ENCODE data around the gene PCDHA3. TPM values are rescaled to one million over a fixed set of nuclear protein-coding genes. Genes with fewer than 3 reads are reported as not detected.
"Not testable (repeated sequence)": the region's sequence is repeated elsewhere in the genome, so short reads cannot be mapped to it uniquely, and the experiment has no call there.

Gene PCDHA3
- total RNA-seq, 1 experiment from 2014 or later = not detected

- H4K20me1 ChIP-seq (ENCODE audit: control insufficient read depth, insufficient read depth, insufficient read length); H3K23ac ChIP-seq (ENCODE audit: insufficient read length, low read depth, low read length); DNase-seq; H2BK12ac ChIP-seq (ENCODE audit: insufficient read length, low read depth, low read length); H2BK120ac ChIP-seq (ENCODE audit: low read depth, low read length, poor library complexity, severe bottlenecking); H3K9ac ChIP-seq (ENCODE audit: extremely low read depth, insufficient read length, low read length); H4K91ac ChIP-seq (ENCODE audit: insufficient read length, low read depth, low read length); H3K27ac Mint-ChIP-seq; H3K27ac ChIP-seq (ENCODE audit: insufficient read length, low read depth, low read length); H2AK5ac ChIP-seq (ENCODE audit: insufficient read length, low read length); H2BK5ac ChIP-seq (ENCODE audit: insufficient read length, low read length); H3K14ac ChIP-seq (ENCODE audit: insufficient read depth, low read length); H3T11ph ChIP-seq (ENCODE audit: low read length); H3K27me3 ChIP-seq (ENCODE audit: insufficient read depth, low read length); H3K4me3 Mint-ChIP-seq; H4K5ac ChIP-seq (ENCODE audit: insufficient read length, low read depth, low read length); H2BK20ac ChIP-seq (ENCODE audit: low read depth, low read length, poor library complexity, severe bottlenecking); H3K79me2 ChIP-seq (ENCODE audit: insufficient read depth, low read length); H3K27me3 Mint-ChIP-seq (ENCODE audit: low read depth); H4K8ac ChIP-seq (replicated peaks; ENCODE audit: insufficient read length, low read depth, low read length); H3K4ac ChIP-seq (ENCODE audit: low read depth, low read length); H2BK15ac ChIP-seq (ENCODE audit: low read depth, low read length); H3K79me1 ChIP-seq (ENCODE audit: insufficient read depth, low read depth, low read length, poor library complexity, severe bottlenecking); H3K4me1 ChIP-seq (ENCODE audit: insufficient read depth, low read length); H3K4me1 Mint-ChIP-seq; H2AFZ ChIP-seq (ENCODE audit: low read length); H3K4me2 ChIP-seq (ENCODE audit: insufficient read depth, insufficient read length, low read length); H3K18ac ChIP-seq (ENCODE audit: insufficient read length, low read depth, low read length); H3K56ac ChIP-seq (ENCODE audit: insufficient read length, low read depth, low read length); H3K23me2 ChIP-seq (ENCODE audit: insufficient read length, low read depth, low read length, poor library complexity, severe bottlenecking); H3K9me3 ChIP-seq (ENCODE audit: control insufficient read depth, low read depth, low read length): not testable (repeated sequence)
- WGBS (ENCODE audit: extremely low coverage, insufficient read length, low lambda C conversion rate) = no CpG with 5 or more reads among the region's 70 CpGs
- Mint-ChIP-seq H3K9me3 (peaks cover 66 to 70% of the 10 kb centered on the region in 2 experiments), H3K36me3 (ENCODE audit: insufficient read depth in 1 of 3, low read depth in 3 of 3) (peaks cover 11 to 19% (median 13%) of the 10 kb centered on the region in 3 experiments)
Observed at GRCh38 chr5:140787849-140788504, 12.9 kb upstream of the PCDHA3 start.
